ENCODE results near the gene ZBTB46.
A peak's percentile ranks its signal among the peaks of the same experiment; 100 is the strongest.

ZBTB46 gene

GRCh38 chr20:63836458-63837344 lies 5.6 kb upstream of the ZBTB46 start:
- no peak for TF ChIP-seq CTCF (IDR thresholded peaks at IDR 0.05; ENCODE audit: borderline replicate concordance, control extremely low read depth, extremely low read depth, insufficient read depth, missing control alignments)
- in situ Hi-C loops (cut with MboI; ENCODE audit: low sequenced_read_pairs, unreplicated experiment): no loop called here
- DNase-seq (ENCODE audit: low spot score): no peak

- no peak for TF ChIP-seq CTCF (IDR thresholded peaks at IDR 0.05; ENCODE audit: borderline replicate concordance, control extremely low read depth, extremely low read depth, insufficient read depth, missing control alignments)
- in situ Hi-C loops (cut with MboI; ENCODE audit: low sequenced_read_pairs, unreplicated experiment): no loop called here
Measured at GRCh38 chr20:63835021-63835858, 4.2 kb upstream of the ZBTB46 start.

GRCh38 chr20:63834491-63834880 lies 3.4 kb upstream of the ZBTB46 start:
- TF ChIP-seq CTCF (IDR thresholded peaks at IDR 0.05; ENCODE audit: borderline replicate concordance, control extremely low read depth, extremely low read depth, insufficient read depth, missing control alignments): no peak
- in situ Hi-C loops (cut with MboI; ENCODE audit: low sequenced_read_pairs, unreplicated experiment): no loop called here
- DNase-seq (ENCODE audit: low spot score): no peak

More at GRCh38 chr20:63835021-63835858, 4.2 kb upstream of the ZBTB46 start:
- peak; percentile 76 for DNase-seq (ENCODE audit: low spot score)

- in situ Hi-C loops (cut with MboI; ENCODE audit: low sequenced_read_pairs, unreplicated experiment): no loop called here
- TF ChIP-seq CTCF (IDR thresholded peaks at IDR 0.05; ENCODE audit: borderline replicate concordance, control extremely low read depth, extremely low read depth, insufficient read depth, missing control alignments): no peak
- DNase-seq (ENCODE audit: low spot score): no peak
Measured at GRCh38 chr20:63833776-63834490, 2.9 kb upstream of the ZBTB46 start.

- in situ Hi-C loops (cut with MboI; ENCODE audit: low sequenced_read_pairs, unreplicated experiment): no loop called here
- no peak for DNase-seq (ENCODE audit: low spot score)
- TF ChIP-seq CTCF (IDR thresholded peaks at IDR 0.05; ENCODE audit: borderline replicate concordance, control extremely low read depth, extremely low read depth, insufficient read depth, missing control alignments): no peak
Measured at GRCh38 chr20:63831993-63832686, 1.1 kb upstream of the ZBTB46 start.

- in situ Hi-C loops (cut with MboI; ENCODE audit: low sequenced_read_pairs, unreplicated experiment): no loop called here
- no peak for DNase-seq (ENCODE audit: low spot score)
- TF ChIP-seq CTCF (IDR thresholded peaks at IDR 0.05; ENCODE audit: borderline replicate concordance, control extremely low read depth, extremely low read depth, insufficient read depth, missing control alignments): no peak
Measured at GRCh38 chr20:63831646-63831992, 555 bp upstream of the ZBTB46 start.

All from GM13976 (cell line).